T-helper 17 cell (primary cell): ENCODE measurements around the gene HYDIN. TPM values are rescaled to one million over a fixed set of nuclear protein-coding genes. Genes with fewer than 3 reads are reported as not detected.

ENCODE experiments used
- ATAC-seq: fragments of 150-1000 bp; cut with Tn5 transposase; 2 replicates; pipeline ENCODE4 v1.10.0; 2021; ENCODE audit warnings: mild to moderate bottlenecking, moderate library complexity
- DNase-seq, 3 donors: peaks; one replicate each; pipeline versions ENCODE4 v3.0.0 to v3.0.0-alpha.2; 2020 to 2021
- H3K9me3 ChIP-seq: one replicate; pipeline ENCODE4 v1.7.0; 2013; ENCODE audit warnings: low read length, mild to moderate bottlenecking; ENCODE audit not compliant: control insufficient read depth, poor library complexity, severe bottlenecking
- H3K27ac Mint-ChIP-seq: one replicate; pipeline ENCODE4 v1.8.0; 2022; ENCODE audit warnings: mild to moderate bottlenecking, moderate library complexity, mixed read lengths
- H3K27me3 Mint-ChIP-seq: one replicate; pipeline ENCODE4 v1.8.0; 2022; ENCODE audit warnings: mixed read lengths
- H3K36me3 Mint-ChIP-seq: one replicate; pipeline ENCODE4 v1.8.0; 2022; ENCODE audit warnings: low read depth, mixed read lengths
- H3K4me1 Mint-ChIP-seq: one replicate; pipeline ENCODE4 v1.8.0; 2022; ENCODE audit warnings: mild to moderate bottlenecking, mixed read lengths
- H3K4me3 Mint-ChIP-seq: one replicate; pipeline ENCODE4 v1.8.0; 2022; ENCODE audit warnings: mild to moderate bottlenecking, moderate library complexity, mixed read lengths
- total RNA-seq, 4 donors: library from RNA in 2 of 4; stranded (reverse) in 2 of 4; gene quantifications; one replicate each; pipeline ENCODE4 v1.2.3 and lab custom pipeline; 2022 to 2026

Gene HYDIN
- total RNA-seq, 2 donors from 2014 or later: not detected

DNA sequence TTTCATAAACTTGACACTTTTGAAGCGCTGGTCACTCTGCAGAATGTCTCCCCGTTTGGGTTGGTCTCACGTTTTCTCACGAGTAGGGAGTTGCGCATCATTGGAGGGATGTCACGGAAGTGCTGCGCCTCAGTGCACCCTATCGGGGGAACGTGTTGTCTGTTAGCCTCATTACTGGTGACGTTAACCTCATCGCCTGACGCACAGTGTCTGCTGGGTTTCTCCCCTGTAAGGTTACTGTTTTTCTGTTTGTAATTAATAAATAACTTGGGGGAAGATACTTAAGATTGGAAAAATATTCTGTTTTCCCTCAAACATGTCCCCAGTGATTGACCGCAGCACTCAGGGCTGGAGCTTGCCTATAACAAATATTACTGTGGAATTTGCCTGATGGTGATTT, 456.3 kb downstream of the HYDIN start:
- no peaks in the 10 kb centered on the region for H3K27me3 Mint-ChIP-seq
- peaks cover 2% of the 10 kb centered on the region for H3K4me1 Mint-ChIP-seq
- no peaks in the 10 kb centered on the region for H3K9me3 ChIP-seq
- DNase-seq (no peak), ATAC-seq (no peak)
- no peak overlapping the region for H3K27ac Mint-ChIP-seq
- H3K36me3 Mint-ChIP-seq: peaks cover 7% of the 10 kb centered on the region
- H3K4me3 Mint-ChIP-seq: no peak overlapping the region

DNA sequence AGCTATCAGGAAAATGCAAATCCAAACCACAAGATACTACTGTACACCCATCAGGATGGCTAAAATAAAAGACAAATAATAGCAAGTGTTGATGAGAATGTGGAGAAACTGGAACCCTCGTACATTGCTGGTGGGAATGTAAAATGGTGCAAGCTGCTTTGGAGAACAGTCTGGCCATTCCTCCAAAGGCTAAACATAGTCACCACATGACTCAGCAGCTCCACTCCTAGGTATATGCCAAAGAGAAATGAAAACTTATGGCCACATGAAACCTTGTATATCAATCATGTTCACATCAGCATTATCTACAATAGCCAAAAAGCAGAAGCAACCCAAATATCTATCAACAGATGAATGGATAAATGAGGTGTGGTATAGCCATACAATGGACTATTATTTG, 458.0 kb downstream of the HYDIN start:
- ATAC-seq (no peak), DNase-seq (no peak)
- H3K36me3 Mint-ChIP-seq: peaks cover 5% of the 10 kb centered on the region
- H3K27me3 Mint-ChIP-seq: no peaks in the 10 kb centered on the region
- no peaks in the 10 kb centered on the region for H3K9me3 ChIP-seq
- peaks cover 2% of the 10 kb centered on the region for H3K4me1 Mint-ChIP-seq
- no peak overlapping the region for H3K4me3 Mint-ChIP-seq
- no peak overlapping the region for H3K27ac Mint-ChIP-seq

DNA sequence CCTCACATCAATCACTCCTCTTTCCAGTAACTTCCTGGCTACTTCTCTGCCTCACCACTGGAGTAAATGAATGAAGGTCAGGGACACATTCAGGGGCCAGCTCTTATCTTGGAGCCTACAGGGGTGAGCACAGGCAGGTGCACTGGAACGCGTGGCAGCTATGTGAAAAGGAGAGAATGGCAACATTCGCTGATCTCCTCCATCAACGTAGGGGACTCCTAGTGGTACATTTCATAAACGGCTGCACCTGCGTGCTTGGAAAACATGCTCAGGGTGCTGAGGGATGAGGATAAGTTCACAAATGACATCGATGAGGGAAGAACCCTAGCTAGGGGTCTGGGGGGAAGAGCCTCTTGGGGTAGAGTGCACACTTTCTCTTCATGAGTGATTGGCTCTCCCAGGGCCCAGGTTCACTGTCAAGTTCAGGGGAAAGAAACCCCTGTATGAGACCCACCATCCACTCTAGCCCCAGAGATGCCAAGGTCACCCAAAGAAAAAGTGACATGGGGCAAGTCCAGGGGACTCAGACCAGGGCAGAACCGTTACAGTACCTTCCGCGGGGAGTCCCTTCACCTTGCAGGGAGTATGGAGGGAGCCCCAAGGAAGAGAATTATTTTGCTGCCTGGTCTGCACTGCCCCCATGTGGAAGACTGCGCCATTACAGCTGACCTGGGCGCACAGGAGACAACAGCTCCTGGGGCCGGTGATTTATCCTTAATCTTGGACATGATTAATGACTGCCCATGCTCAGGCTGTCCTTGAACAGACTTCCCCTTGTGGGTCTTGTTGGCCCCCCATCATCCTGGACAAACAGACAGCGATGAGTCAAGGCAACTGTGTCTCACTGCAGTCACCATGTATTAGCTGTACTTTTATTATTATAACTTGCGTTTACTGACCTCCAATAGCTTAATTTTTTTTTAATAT, 459.6 kb downstream of the HYDIN start:
- peaks cover 2% of the 10 kb centered on the region for H3K4me1 Mint-ChIP-seq
- ATAC-seq (peak; percentile 70), DNase-seq (peak in 2 of 3 donors; percentile 25 to 44)
- H3K4me3 Mint-ChIP-seq: no peak overlapping the region
- H3K27ac Mint-ChIP-seq: no peak overlapping the region
- no peaks in the 10 kb centered on the region for H3K9me3 ChIP-seq
- no peaks in the 10 kb centered on the region for H3K27me3 Mint-ChIP-seq
- peaks cover 2% of the 10 kb centered on the region for H3K36me3 Mint-ChIP-seq

DNA sequence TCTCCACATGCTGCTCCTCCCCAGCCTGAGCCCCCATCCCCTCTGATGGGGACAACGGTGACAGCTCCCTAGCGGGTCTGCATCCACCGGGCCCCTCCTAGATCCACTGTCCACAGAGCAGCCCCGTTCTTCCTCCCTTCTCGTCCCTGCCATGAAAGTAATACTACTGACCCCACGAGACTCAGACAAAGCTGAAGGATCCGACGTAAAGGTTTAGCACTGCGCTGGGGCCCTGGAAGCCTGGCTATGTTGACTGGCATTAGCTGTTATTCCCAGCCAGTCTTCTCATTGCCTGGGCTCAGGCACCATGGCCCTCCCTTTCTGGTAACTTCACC, 460.3 kb downstream of the HYDIN start:
- H3K27ac Mint-ChIP-seq: no peak overlapping the region

DNA sequence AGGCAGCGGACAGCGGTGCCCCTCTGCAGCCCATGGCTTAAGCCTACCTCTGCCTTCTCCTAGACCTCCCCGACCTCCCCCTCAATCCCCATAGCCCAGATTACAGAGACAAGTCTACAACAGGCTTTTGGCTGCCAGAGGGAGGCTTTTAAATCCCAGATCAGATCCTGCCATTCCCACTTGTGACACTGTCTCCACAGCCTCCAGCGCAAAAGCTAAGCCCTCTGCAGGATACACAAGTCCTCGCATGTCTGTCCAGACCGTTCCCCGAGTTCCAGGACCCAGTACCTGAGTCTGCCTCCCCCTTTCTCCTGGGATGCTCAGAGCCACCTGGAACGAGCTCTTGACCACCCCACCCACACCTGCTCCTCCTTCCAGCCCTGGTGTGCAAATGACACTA, 460.8 kb downstream of the HYDIN start:
- H3K27me3 Mint-ChIP-seq: no peaks in the 10 kb centered on the region
- H3K4me1 Mint-ChIP-seq: peaks cover 2% of the 10 kb centered on the region
- DNase-seq (no peak), ATAC-seq (no peak)
- no peak overlapping the region for H3K4me3 Mint-ChIP-seq
- peaks cover 2% of the 10 kb centered on the region for H3K36me3 Mint-ChIP-seq
- no peak overlapping the region for H3K27ac Mint-ChIP-seq
- H3K9me3 ChIP-seq: no peaks in the 10 kb centered on the region

More for the DNA sequence above, 460.3 kb downstream of the HYDIN start:
- no peaks in the 10 kb centered on the region for H3K27me3 Mint-ChIP-seq
- no peaks in the 10 kb centered on the region for H3K9me3 ChIP-seq
- H3K4me3 Mint-ChIP-seq: no peak overlapping the region
- H3K36me3 Mint-ChIP-seq: peaks cover 2% of the 10 kb centered on the region
- ATAC-seq (no peak), DNase-seq (no peak)
- peaks cover 2% of the 10 kb centered on the region for H3K4me1 Mint-ChIP-seq

DNA sequence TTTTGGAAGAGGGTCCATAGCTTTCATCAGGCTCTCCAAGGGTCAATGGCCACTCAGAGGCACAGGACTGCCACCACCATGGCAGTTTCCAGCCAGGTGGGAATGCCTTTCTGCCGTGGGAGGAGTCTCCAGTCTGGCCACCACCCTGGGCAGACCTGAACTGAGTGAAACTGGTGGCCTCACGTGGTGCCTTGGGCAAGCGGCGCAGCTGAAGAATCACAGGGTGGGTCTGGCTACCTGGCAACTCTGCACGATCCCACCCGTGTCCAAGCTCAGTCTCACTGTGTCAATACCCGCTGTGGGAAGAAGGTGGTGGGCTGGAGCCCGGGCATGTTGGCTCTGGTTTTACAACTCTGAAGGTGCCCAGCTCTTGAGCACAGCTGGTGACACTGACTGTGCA, 461.4 kb downstream of the HYDIN start:
- Mint-ChIP-seq H3K4me1 (peaks cover 2% of the 10 kb centered on the region), H3K27me3 (no peaks in the 10 kb centered on the region), H3K27ac (no peak overlapping the region), H3K4me3 (no peak overlapping the region), H3K36me3 (no peaks in the 10 kb centered on the region)
- H3K9me3 ChIP-seq: no peaks in the 10 kb centered on the region
- DNase-seq (no peak), ATAC-seq (no peak)

DNA sequence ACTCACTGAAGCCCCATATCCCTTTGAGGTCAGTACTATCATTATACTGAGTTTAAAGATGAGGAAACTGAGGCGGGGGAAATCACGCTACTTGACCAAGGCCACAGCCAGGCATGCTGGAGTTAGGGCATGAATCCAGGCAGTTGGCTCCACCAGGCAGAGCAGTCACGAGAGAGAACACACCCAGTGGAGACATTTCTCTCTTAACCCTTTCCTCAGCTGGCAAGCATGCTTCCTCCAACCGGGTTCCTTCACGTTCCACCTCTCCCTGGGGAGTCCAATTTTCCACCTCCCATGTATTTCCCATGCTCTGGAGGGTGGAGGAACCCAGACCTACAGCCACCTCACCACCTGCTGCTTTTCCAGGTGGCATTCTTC, 462.3 kb downstream of the HYDIN start:
- H3K36me3 Mint-ChIP-seq: no peaks in the 10 kb centered on the region
- no peak for ATAC-seq
- H3K27me3 Mint-ChIP-seq: no peaks in the 10 kb centered on the region

DNA sequence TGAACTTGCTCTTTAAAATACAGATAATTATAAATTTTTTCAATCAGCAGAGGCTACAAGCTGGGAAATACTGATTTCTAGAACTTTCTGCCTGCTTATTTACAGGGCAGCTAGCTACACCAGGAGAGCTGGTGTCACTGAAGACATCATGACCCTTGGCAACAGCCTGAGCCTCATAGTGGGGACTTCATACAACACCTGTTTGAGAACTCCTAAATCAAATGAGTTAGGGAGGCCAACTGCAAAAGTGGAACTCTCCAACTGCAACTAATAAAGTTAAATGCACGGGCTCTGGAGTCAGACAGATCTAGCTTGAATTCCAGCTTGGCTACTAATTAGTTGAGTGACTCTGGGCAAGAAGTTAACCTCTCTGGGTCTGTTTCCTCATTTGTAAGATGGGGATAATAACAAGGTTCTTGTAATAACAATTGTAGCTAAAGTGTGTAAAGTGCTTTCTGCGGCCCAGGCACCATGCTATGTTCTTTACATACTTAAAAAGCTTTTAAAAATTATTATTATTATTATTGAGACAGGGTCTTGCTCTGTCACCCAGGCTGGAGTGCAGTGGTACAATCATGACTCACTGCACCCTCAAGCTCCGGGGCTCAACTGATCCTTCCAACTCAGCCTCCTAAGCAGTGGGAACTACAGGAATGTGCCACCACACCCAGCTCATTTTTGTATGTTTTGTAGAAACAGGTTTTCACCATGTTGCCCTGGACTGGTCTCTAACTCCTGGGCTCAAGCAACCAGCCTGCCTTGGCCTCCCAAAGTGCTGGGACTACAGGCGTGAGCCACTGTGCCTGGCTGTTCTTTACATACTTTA, 462.9 kb downstream of the HYDIN start:
- H3K4me1 Mint-ChIP-seq: peaks cover 2% of the 10 kb centered on the region
- DNase-seq (no peak), ATAC-seq (no peak)
- no peaks in the 10 kb centered on the region for H3K36me3 Mint-ChIP-seq
- H3K27ac Mint-ChIP-seq: no peak overlapping the region
- no peaks in the 10 kb centered on the region for H3K9me3 ChIP-seq
- no peak overlapping the region for H3K4me3 Mint-ChIP-seq
- H3K27me3 Mint-ChIP-seq: no peaks in the 10 kb centered on the region

More for the DNA sequence above, 462.3 kb downstream of the HYDIN start:
- Mint-ChIP-seq H3K4me1 (peaks cover 2% of the 10 kb centered on the region), H3K4me3 (no peak overlapping the region), H3K27ac (no peak overlapping the region)
- no peaks in the 10 kb centered on the region for H3K9me3 ChIP-seq
- no peak for DNase-seq

DNA sequence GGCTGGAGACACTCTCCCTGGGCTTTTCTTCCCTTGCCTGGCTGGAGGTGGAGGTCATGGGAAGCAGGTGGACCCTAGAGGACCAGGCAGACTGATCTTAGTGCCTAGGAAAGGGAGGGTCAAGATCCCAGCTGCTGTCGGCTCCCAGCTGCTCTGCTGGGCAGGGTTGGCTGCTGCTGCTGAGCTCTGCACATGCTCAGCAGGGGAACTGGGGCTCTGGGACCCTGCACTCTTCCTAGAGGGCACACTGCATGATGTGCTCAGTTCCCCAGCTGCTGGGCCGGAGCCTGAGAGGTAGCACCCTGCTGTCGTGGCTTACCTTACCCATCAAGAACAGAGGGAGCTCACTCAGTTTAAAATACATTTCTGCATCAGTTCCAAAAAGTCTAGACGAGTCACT, 463.9 kb downstream of the HYDIN start:
- ATAC-seq: no peak
- no peaks in the 10 kb centered on the region for H3K36me3 Mint-ChIP-seq

DNA sequence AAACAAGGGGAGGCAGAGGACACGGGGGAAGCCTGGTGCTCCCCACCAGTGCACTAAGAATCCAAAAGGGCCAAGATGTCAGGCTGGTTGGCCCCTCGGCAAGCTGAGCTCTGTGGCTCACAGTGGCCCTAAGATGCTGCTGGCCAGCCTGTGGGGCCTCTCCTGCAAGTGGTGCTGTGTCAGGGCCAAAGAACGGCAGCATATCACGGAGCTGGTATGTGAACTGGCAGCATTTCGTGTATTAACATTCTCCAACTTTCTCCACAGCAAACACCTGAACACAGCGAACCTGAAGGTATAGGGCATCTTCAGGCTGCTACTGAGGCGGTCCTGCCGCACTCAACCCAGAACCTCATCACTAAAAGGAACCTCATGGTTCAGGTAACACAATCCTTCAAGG, 464.3 kb downstream of the HYDIN start:
- Mint-ChIP-seq H3K27ac (peak overlapping the region; percentile 39), H3K36me3 (no peaks in the 10 kb centered on the region), H3K27me3 (no peaks in the 10 kb centered on the region), H3K4me1 (peaks cover 2% of the 10 kb centered on the region), H3K4me3 (no peak overlapping the region)
- ATAC-seq: no peak
- DNase-seq: no peak
- no peaks in the 10 kb centered on the region for H3K9me3 ChIP-seq

More for the DNA sequence above, 463.9 kb downstream of the HYDIN start:
- H3K9me3 ChIP-seq: no peaks in the 10 kb centered on the region
- DNase-seq: no peak
- Mint-ChIP-seq H3K27me3 (no peaks in the 10 kb centered on the region), H3K4me1 (peaks cover 2% of the 10 kb centered on the region), H3K27ac (no peak overlapping the region), H3K4me3 (no peak overlapping the region)

DNA sequence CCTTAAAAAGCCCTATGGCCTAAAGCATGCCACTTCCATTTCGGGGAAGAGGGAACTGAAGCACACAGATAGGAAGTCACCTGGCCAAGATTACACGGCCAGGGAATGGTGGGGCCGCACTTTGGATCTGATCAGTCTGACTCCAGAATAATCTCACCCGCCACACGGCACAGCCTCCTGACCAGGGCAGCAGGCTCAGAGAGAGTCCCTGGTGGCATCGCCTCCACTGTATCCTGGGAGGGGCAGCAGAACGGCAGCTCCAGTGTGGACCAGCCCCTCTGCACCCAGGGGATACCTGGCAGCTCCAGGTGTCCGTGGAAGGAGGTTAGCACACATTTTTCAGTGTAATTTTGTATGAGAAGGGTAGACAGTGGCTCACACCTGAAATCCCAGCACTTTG, 465.0 kb downstream of the HYDIN start:
- H3K4me3 Mint-ChIP-seq: no peak overlapping the region
- H3K27me3 Mint-ChIP-seq: no peaks in the 10 kb centered on the region
- H3K4me1 Mint-ChIP-seq: peaks cover 2% of the 10 kb centered on the region
- H3K36me3 Mint-ChIP-seq: no peaks in the 10 kb centered on the region
- peak overlapping the region; percentile 39 for H3K27ac Mint-ChIP-seq
- DNase-seq (no peak), ATAC-seq (no peak)
- H3K9me3 ChIP-seq: no peaks in the 10 kb centered on the region

DNA sequence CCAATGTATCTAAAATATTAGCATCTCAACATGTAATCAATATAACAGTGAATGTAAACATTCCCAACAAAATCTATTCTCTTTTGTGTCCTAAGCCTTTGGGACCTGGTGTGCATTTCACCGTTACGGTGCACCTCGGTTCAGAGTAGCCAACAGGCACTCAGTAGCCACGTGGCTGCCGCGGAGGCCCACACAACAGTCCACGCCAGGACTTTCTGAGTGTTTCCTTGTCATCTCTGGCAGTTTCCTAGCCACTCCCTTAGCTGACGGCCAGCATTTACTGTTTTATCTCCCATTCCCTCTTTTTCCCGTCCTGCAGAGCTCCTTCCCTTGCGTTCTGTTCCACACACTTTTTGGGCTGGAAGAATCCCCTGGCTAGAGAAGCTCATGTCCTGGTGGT, 465.9 kb downstream of the HYDIN start:
- H3K36me3 Mint-ChIP-seq: no peaks in the 10 kb centered on the region
- no peaks in the 10 kb centered on the region for H3K4me1 Mint-ChIP-seq
- DNase-seq (no peak), ATAC-seq (no peak)
- no peaks in the 10 kb centered on the region for H3K27me3 Mint-ChIP-seq
- H3K27ac Mint-ChIP-seq: no peak overlapping the region
- no peaks in the 10 kb centered on the region for H3K9me3 ChIP-seq
- no peak overlapping the region for H3K4me3 Mint-ChIP-seq

DNA sequence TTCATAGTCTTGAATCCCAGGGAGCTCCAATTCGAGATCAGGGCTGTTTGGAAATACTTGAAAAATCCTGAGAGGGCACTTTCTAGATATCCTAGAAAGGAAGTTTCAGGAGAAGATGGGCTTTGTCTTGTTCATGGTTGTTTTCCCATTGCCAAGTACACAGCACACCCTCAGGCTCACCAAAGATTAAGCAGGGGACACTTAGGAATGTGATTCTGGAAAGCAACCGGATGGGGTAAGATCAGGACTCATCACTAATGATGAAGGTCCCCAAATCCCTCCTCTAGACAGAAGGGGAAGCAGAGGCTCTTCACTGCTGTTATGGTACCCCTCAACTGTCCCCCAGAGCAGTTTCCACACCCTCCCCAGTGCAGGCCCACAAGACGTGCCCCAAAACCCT, 470.3 kb downstream of the HYDIN start:
- DNase-seq: no peak
- no peak for ATAC-seq
- H3K9me3 ChIP-seq: no peaks in the 10 kb centered on the region
- Mint-ChIP-seq H3K27me3 (no peaks in the 10 kb centered on the region), H3K4me3 (no peak overlapping the region), H3K27ac (no peak overlapping the region), H3K4me1 (peaks cover 3% of the 10 kb centered on the region), H3K36me3 (peaks cover 3% of the 10 kb centered on the region)
